Measurements from ENCODE around the gene SNURF. TPM values are rescaled to one million over a fixed set of nuclear protein-coding genes. Genes with fewer than 3 reads are reported as not detected.
"Not testable (repeated sequence)": the region's sequence is repeated elsewhere in the genome, so short reads cannot be mapped to it uniquely, and the experiment has no call there.

The SNURF gene
- total RNA-seq = 15.3 to 19.5 TPM (median 17.8 TPM) in 3 replicates
- long read RNA-seq, partial matches to known transcripts = 0 of 1 reads
- long read RNA-seq, other reads (novel, unspliced or antisense) = 0 of 1 reads

- no peaks in the 10 kb centered on the region for H3K36me3 Mint-ChIP-seq (ENCODE audit: low read depth)
- no peak for TF ChIP-seq CTCF (IDR thresholded peaks at IDR 0.05)
- no peaks in the 10 kb centered on the region for H3K27me3 Mint-ChIP-seq (ENCODE audit: low read depth)
- H3K27ac Mint-ChIP-seq (ENCODE audit: unreplicated experiment) = peak within 1 kb of the TSS; percentile 92
- H3K4me1 Mint-ChIP-seq (ENCODE audit: low read depth) = peaks cover 13% of the 10 kb centered on the region
- peak; percentile 96 for DNase-seq (ENCODE audit: low spot score)
- H3K4me3 Mint-ChIP-seq (ENCODE audit: unreplicated experiment) = peak within 1 kb of the TSS; percentile 92
- H3K9me3 Mint-ChIP-seq (ENCODE audit: low read depth) = peaks cover 4% of the 10 kb centered on the region
Observed at GRCh38 chr15:24954783-24955530, at the start of gene SNURF, which contains the start of gene SNRPN. TSS of gene SNURF (plus strand) at chr15:24954987. CDS start at chr15:24955049, 62 bp downstream. TSS of gene SNRPN (plus strand) at chr15:24954987. CDS start at chr15:24974454, 19,467 bp downstream.

GRCh38 chr15:24916305-24917009 lies 38.3 kb upstream of the SNURF start:
- no peaks in the 10 kb centered on the region for H3K27me3 Mint-ChIP-seq (ENCODE audit: low read depth)
- H3K9me3 Mint-ChIP-seq (ENCODE audit: low read depth) = peaks cover 45% of the 10 kb centered on the region
- H3K4me1 Mint-ChIP-seq (ENCODE audit: low read depth) = no peaks in the 10 kb centered on the region
- H3K27ac Mint-ChIP-seq (ENCODE audit: unreplicated experiment) = no peak overlapping the region
- TF ChIP-seq CTCF (IDR thresholded peaks at IDR 0.05) = no peak
- no peak for DNase-seq (ENCODE audit: low spot score)
- peaks cover 1% of the 10 kb centered on the region for H3K36me3 Mint-ChIP-seq (ENCODE audit: low read depth)
- no peak overlapping the region for H3K4me3 Mint-ChIP-seq (ENCODE audit: unreplicated experiment)

GRCh38 chr15:24917431-24917830 lies 37.4 kb upstream of the SNURF start:
- Mint-ChIP-seq H3K27me3 (ENCODE audit: low read depth) (no peaks in the 10 kb centered on the region), H3K36me3 (ENCODE audit: low read depth) (peaks cover 1% of the 10 kb centered on the region), H3K4me3 (ENCODE audit: unreplicated experiment) (no peak overlapping the region), H3K9me3 (ENCODE audit: low read depth) (peaks cover 41% of the 10 kb centered on the region), H3K4me1 (ENCODE audit: low read depth) (no peaks in the 10 kb centered on the region), H3K27ac (ENCODE audit: unreplicated experiment) (no peak overlapping the region)
- DNase-seq (ENCODE audit: low spot score) = no peak
- TF ChIP-seq CTCF (IDR thresholded peaks at IDR 0.05) = no peak

GRCh38 chr15:24919446-24919845 lies 35.3 kb upstream of the SNURF start:
- peaks cover 1% of the 10 kb centered on the region for H3K36me3 Mint-ChIP-seq (ENCODE audit: low read depth)
- no peak for TF ChIP-seq CTCF (IDR thresholded peaks at IDR 0.05)
- peaks cover 32% of the 10 kb centered on the region for H3K9me3 Mint-ChIP-seq (ENCODE audit: low read depth)
- H3K4me3 Mint-ChIP-seq (ENCODE audit: unreplicated experiment) = no peak overlapping the region
- H3K27me3 Mint-ChIP-seq (ENCODE audit: low read depth) = no peaks in the 10 kb centered on the region
- H3K4me1 Mint-ChIP-seq (ENCODE audit: low read depth) = no peaks in the 10 kb centered on the region
- no peak overlapping the region for H3K27ac Mint-ChIP-seq (ENCODE audit: unreplicated experiment)
- DNase-seq (ENCODE audit: low spot score) = no peak

GRCh38 chr15:24922781-24923180 lies 32.0 kb upstream of the SNURF start:
- H3K27me3 Mint-ChIP-seq (ENCODE audit: low read depth); H3K4me1 Mint-ChIP-seq (ENCODE audit: low read depth); H3K27ac Mint-ChIP-seq (ENCODE audit: unreplicated experiment); H3K4me3 Mint-ChIP-seq (ENCODE audit: unreplicated experiment); H3K36me3 Mint-ChIP-seq (ENCODE audit: low read depth); DNase-seq (ENCODE audit: low spot score): not testable (repeated sequence)
- peaks cover 20% of the 10 kb centered on the region for H3K9me3 Mint-ChIP-seq (ENCODE audit: low read depth)
